Inferior parietal cortex (tissue), 1 donor: ENCODE measurements around the gene ORC2.
"Not testable (repeated sequence)": the region's sequence is repeated elsewhere in the genome, so short reads cannot be mapped to it uniquely, and the experiment has no call there.

Experiments used
- DNase-seq: peaks from one replicate; pipeline ENCODE4 v3.0.0-alpha.2; 2016; ENCODE audit errors: extremely low spot score

The ORC2 gene

DNA sequence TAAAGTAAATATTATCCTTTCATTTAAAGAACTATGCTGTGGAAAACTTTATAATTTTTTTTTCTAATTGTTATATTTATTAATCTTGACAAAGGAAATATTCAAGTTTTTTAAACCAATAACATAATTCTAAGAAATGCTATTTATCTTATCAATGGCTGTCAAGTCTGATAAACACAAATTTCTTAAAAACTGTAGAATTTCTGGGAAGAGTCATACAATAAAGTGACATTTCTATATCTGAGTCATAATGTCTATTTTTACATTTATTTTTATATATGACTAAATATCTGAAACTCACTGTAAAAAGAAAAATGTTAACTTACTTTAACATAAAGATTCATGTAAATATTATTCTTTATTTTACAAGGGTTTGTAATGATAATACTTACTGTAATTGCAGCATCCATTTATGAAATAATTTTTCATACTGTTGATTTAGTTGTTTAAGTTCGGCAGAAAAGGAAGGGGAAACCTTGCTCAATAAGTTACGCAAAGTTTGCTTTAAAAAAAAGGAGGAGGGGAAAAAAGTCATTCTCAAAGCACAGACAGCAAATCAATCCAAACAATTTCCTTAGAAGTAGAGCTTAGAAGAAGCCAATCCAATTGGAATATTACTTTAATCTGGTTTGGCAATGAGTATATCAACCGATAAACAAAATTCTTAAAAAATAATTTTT, 32.4 kb downstream of the ORC2 start:
- DNase-seq = no peak

DNA sequence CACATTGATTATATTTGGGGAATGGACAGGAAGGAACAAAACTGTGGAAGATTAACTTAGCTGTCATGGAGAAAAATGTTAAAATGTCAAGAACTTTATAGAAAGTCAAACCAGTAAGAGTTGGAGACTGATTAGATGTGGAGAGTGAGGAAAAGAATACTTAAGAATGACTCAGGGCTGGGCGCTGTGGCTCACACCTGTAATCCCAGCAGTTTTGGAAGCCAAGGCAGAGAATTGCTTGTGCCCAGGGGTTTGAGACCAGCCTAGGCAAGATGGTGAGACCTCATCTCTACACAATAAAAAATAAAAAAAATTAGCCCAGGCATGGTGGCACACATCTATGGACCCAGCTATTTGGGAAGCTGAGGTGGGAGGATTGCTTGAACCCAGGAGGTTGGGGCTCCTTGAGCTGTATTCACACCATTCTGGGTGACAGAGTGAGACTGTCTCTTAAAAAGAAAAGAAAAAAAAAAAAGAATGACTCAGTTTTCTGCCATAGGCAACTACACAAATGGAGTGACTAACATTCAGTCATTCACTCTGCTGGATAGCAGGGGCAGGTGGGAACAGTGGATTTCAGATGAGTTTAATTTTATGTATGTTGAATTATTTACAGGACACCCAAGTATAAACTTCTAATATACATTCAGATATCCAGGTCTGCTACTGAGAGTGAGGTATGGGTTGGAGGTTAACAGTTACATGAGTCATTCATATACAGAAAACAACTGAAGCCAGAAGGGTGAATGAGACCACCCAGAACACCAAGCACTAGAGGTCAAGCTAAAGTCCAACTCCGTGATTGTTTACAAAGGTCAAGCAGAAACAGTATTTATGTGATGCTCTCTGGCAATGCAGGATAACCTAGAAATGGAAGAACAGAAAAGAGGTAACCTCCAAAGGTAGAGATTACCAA, 33.9 kb downstream of the ORC2 start:
- DNase-seq = no peak

DNA sequence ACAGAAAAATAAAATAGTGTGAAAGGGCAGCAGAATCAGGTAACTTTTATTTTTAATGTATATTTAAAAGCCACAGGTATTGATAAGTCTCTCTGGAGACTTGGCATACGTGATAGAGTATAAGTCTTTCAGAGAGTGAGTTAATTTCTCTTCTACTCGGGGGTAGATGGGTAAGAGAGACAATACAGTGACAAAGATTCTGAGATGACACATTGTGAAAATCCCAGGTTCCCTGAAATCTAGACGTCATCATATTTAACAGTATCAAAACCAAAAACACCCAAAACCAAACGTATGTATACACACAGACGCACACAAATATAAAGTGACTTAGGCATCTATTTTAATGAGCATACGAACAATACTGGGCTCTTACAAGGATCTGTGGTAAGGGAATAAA, 41.0 kb downstream of the ORC2 start:
- no peak for DNase-seq

DNA sequence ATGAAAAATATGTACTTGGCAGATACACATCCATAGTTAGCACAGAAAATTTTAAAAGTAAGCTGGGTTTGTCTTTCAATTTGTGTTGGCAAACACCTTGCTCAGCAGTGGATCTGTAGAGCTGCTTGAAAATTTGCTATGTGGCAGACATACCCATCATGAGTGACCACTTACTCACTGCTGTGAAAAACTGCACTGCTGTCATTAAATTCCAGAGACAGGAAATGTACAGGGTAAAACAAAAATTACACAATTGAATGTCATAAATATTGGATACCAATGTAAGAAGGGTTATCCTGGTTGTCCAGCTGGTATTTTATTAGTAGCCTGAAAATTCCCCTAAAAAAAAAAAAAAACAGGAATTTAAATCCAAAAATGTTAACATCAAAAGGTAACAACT, 49.8 kb downstream of the ORC2 start:
- DNase-seq = no peak

DNA sequence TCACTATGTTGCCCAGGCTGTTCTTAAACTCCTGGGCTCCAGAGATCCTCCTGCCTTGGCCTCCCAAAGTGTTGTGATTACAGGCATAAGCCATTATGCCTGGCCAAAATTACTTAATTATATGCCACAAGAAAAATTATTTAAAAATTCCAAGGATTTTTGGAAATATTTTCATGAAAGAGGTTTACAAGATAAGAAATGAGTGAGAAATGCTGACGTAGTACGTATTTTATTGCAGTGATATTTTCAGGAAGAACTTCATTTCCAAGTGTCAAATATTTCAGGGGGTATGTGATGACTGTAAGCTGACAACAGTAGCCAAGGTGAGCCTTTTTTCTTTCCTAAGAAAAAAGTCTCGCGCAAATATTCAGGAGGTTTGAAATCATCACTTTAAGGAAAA, 53.5 kb downstream of the ORC2 start:
- DNase-seq = no peak

DNA sequence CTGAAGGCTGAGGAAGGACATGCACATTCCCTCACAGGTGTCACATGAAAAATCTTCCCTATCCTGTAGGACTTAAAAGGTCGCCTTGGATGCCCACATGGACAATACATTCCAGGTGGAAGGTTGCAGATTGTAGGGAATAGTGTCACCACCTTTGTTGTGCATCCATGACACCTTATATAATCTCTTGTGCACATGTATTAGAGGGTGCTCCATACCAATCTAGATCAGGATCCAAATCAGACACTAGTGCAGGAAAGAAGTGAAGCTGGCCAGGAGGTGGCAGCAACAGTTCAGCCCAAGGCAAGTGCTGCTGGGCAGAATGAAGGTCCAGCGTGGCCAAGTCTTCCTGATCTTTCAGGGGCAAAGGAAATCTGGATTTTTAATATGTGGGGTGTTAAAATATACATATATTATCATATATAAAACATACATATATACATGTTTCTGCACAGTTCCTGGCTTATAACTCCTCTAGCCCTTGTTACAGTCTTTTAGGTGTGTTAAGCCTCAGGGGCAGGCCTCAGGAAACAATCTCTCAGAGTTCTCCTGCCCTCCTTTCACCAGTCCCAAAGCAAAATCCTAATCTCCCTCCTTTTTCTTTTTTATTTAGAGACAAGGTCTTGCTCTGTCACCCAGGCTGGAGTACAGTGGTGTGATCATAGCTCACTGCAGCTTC, 57.7 kb downstream of the ORC2 start:
- DNase-seq = peak; percentile 77

DNA sequence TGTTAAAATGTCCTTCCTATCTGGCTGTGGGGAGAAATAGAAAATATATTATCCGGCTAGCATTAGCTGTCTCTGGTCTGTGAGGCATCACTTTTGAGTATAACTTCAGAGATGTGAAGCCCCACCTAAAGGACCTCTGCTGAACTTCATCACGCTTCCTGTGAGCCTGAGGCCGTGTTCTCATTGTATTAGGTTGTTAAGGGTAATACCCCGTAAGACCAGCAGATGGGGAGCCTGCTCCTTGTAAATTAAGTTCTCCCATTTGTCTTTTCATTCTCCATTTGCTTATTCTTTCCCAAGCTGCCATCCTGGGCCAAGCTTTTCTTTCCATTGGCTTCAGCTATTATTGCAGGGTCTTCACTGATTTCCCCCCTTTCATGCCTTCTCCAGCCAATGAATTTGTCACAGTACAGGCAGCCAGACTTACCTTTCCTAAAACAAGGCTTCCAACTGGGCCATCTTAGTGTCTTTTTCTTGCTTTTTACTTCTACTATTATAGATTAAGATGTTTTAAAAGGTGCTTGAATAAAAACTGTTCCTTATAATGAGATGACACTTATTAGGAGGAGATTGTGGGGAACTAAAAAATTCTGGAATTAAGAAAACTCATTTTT, 61.9 kb downstream of the ORC2 start:
- DNase-seq = peak; percentile 64

DNA sequence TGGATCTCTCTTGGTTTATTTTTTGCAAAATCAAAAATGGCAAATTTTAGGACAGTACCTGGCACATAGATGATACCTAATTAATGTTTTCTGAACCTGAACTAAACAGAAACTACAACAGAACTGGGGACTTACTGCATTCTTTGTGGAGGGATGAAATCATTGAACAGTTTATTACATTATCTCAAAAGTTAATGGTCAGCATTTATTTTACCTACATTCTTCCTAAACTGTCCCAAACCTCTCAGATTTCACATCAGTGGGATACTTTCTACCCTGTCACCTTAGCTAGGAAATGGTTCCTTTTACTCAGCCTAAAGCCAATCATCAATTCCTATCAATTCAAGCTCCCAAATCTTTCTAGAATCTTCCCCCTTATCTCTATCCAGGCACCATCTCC, 64.0 kb downstream of the ORC2 start:
- no peak for DNase-seq

DNA sequence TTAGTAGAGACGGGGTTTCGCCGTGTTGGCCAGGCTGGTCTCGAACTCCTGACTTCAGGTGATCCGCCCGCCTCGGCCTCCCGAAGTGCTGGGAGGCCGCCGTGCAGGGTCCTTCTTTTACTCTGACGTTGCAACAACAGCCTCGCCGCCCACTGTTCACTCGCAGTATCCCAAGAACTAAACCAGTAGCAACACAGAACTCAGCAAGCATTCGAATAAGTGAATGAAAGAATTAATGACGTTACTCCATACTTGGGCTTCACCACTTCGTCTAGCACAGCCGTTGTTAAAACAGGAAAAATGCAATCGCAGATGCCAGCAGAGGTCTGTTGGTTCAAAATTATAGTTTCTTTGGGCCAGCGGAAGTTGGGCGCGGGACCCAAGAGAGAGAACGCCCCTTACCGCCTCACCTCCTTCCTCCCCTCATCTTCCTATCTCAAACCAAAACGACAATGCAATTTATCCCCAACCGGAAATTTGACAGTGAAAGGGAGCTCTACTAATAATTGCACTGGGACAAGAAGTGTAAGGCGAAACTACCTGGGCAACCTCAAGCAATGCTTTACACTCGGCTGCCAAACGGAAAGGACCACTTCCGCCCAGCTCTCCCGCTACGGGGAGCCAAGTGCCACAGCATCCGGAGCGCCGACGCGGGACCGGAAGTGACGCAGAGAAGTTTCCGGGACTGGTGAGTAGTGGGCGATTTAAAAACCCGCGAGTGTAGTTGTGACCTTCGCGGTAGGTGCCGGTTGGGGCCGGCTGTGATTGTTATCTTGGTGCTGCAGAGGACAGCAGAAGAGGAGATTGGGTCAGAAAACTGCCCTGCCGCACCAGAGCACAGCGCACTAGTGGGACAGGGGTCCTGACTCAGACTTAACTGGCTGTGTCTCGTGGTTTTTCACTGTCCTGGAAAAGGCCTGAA, 74.5 kb downstream of the ORC2 start, which contains the start of the genes NIF3L1 and PPIL3:
TSS of gene NIF3L1 (plus strand) at position 668 of the 922 bp plus-strand sequence. CDS start 2,573 bp downstream, outside the sequence.
TSS of gene PPIL3 (minus strand) at position 374 of the 922 bp plus-strand sequence. CDS start 1,462 bp downstream, outside the sequence.
- peak; percentile 98 for DNase-seq

DNA sequence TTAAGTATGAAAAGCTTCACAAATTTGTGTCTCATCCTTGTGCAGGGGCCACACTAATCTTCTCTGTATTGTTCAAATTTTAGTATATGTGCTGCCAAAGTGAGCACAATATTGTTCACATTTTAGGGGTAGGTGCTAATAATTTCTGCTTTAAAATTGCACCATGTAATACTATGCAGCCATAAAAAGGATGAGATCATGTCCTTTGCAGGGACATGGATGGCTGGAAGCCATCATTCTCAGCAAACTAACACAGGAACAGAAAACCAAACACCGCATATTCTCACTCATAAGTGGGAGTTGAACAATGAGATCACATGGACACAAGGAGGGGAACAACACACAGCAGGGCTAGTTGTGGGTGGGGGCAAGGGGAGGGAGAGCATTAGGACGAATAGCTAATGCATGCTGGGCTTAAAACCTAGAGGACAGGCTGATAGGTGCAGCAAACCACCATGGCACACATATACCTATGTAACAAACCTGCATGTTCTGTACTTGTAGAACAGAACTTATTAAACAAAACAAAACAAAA, 81.7 kb downstream of the ORC2 start:
- DNase-seq = not testable (repeated sequence)

DNA sequence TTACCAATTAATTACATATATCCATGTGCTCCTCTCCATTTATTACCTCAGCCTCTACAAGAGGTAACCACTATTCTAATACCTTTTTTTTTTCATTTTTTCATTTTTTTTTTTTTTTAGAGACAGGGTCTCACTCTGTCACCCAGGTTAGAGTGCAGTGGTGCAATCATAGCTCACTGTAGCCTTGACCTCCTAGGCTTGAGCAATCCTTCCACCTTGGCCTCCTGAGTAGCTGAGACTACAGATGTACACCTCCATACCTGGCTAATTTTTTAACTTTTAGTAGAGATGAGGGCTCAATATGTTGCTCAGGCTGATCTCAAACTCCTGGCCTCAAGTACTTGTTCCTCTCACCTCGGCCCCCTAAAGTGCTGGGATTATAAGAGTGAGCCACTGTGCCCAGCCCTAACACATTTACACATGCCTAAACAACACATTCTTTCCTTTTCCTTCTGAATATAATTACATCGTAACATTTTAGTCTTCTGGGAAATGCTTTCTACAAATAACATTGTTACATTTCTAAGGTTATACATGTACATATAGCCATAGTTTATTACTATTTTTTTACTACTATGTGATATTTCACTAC, 85.1 kb downstream of the ORC2 start:
- no peak for DNase-seq

DNA sequence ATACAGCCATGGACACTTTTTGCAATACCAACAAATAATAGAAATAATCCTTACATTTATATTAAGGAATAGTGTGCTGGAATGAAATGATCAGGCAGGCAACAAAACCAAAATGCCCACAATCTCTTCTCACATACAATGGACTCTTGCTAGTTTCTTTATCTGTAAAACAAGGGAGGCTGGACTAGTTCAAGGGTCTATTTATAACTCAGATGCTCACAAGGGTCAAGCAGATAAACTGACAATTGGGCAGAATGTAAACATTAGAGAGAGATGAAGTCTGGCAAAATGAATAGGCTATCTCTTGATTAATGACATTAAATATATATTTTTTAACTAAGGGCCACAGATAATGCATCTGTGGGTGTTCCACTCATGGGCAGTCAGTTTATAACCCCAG, 86.0 kb downstream of the ORC2 start:
- DNase-seq = no peak

DNA sequence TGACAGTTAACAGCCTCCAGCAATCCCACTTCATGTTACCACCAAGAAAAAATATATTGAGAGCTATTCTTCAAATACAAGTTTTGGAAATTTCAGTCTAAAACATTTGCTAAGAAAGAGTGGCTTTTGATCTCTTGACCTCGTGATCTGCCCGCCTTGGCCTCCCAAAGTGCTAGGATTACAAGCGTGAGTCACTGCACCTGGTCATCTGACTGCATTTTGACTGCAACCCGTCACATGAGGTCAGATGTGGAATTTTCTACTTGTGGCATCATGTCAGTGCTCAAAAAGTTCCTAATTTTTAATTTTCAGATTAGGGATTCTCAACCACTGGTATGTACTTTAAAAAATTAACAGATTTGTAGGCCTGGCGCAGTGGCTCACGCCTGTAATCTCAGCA, 89.9 kb downstream of the ORC2 start:
- no peak for DNase-seq

DNA sequence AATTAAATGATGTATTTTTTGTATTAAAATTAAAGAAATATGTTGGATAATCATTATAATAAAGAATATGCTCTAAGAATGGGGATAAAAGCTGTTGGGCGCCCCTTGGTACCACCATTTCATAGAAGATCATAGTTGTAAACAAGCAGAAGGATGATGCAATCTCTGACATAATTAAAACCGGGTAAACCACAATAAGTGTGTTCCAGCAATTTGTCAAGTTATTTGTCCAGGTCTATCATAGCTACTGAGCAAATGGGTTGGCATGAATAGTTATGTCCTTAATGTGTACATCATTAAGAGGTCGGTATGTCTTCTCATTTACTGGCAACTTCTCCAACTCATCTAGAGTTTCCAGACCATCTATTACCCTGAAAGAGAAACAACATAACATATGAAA, 92.3 kb downstream of the ORC2 start:
- no peak for DNase-seq

DNA sequence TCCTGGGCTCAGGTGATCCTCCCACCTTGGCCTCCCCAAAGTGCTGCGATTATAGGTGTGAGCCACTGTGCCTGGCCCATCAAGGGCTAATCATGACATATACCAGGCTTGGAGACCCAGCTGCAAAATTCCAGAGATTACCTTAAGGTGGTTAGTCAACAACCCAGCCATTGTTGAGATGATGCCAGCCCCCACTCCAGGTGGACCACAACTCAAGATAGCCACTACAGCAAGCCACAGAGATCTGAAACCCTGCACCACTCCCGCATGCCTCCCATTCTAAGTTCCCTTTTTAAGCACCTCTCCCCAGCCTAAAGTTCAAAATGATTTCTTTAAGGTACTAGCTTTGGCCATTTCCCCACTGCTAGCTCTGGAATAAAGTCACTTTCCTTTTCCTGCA, 94.4 kb downstream of the ORC2 start:
- no peak for DNase-seq

DNA sequence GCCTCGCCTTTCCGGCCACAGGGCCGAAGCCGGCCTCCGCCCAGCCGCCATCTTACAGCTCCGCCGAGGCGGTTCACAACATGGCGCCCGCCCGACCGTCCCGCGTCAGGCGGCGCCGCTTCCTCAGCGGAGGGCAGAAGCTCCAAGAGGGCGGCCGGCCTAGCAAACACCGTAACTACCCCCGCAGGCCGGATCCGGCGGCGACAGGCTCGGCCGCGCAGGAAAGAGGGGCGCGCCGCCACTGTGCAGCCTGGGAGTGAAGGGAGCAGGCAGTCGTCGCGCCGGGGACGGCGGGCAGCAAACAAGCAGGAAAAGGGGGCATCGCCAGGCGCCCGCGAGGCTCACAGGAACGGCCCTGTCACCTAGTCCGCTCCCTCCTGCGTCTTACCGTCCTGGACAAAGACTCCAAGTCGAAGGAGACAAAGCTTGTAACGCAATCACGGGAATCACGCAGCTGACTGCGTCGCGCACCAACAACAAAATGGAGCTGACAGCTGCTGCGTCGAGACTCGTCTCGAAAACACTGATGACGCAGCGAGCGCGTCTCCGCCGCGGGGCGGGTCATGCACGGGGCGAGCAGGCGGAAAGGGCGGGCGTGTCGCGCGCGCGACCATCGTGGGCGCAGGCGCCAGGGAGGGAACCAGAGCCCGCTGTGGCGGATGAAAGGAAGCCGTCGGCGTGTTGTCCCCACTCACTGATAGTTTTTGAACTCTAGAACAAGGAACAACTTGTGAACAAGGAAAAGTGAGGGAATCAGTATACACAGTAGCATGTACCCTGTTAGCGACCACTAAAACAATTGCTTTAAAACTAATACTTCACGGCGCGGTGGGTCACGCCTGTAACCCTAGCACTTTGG, 99.1 kb downstream of the ORC2 start, which contains the start of gene CLK1:
TSS of gene CLK1 (minus strand) at position 483 of the 859 bp plus-strand sequence. CDS start 2,796 bp downstream, outside the sequence.
- DNase-seq = peak; percentile 95

DNA sequence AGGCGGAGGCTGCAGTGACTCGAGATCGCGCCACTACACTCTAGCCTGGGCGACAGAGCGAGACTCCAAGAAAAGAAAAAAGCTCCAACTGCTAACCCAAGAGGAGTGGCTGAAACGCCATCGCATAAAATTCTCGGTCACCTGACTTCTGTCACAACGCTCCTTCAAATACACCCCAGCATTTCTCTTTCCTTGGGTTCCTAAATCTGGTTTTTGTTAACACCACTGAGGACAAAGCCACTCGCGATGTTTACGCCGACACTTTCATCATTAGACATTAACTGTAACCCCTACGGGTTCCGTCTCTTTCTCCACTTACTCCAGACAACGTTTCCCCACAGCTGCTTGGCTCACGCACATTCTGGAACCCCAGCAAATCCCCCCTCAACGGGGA, 99.7 kb downstream of the ORC2 start:
- DNase-seq = peak; percentile 71

DNA sequence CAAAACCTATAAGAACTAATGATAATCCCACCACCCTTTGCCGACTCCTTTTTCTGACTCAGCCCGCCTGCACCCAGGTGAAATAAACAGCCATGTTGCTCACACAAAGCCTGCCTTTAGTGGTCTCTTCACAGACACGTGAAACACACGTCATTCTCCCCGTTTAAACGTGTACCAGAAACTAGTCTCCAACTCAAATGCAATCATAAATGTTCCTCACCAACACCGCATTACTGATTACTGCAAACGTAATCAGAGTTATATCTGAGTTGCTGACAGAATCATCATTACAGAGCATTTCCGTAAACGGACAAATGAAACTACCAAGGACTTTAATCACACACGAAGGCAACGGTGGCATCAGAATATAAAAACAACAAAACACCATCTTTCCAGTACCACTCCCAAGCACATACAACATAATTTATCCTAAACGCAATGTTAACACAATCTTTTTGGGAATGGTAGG, 100.9 kb downstream of the ORC2 start:
- peak; percentile 37 for DNase-seq

DNA sequence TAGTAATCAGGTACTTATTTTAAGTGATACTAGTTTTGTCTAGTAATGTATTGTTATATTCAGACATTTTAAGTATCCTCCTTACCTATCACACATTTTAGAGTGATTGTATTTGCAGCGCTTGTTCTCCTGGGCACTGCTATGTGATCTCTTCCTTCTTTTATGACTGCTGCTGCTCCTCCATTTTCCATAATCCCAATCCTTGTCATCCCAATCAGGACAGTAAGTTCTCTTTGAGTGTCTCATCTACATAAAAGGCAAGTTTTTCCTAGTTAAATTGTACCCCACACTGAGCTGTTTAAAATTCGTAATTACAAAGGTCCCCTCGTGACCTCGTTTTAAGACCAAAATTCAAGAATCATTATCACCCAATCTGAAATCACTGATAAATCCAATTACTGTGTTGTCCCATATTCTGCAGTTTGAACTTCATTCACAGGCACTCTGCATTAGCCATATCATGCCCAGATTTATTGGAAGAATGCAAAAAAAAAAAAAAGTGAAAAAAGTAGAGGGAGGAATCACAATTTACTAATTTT, 101.8 kb downstream of the ORC2 start:
- DNase-seq = peak; percentile 17
